ENCODE results near the gene TMC5. TPM values are rescaled to one million over a fixed set of nuclear protein-coding genes. Genes with fewer than 3 reads are reported as not detected.

The TMC5 gene
- total and polyA plus RNA-seq, 2 experiments from 2014 or later = 2.3 to 4.8 TPM

DNA sequence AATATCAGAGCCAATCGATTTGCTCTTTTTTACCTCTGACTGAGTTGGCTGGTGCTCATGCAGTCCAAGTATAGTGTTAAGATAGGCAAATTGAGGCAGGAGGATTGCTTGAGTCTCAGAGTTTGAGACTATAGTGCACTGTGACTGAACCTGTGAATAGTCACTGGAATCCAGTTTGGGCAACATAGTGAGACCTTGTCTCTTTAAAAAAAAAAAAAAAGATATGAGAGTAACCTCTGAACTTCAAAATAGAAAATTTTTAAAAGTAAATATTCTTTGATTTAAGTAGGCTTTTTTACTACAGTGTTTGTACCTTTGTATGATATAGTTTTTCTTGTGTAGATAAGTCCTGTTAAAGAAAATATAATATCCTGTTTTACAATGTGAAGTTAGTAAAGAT is 109.5 kb downstream of the TMC5 start (continued):
- TF ChIP-seq EZH2 (IDR thresholded peaks at IDR 0.05; ENCODE audit: low read depth, unreplicated experiment) = no peak
- no peak for TF ChIP-seq EZH2phosphoT487 (IDR thresholded peaks at IDR 0.05; ENCODE audit: unreplicated experiment)
- TF ChIP-seq, protein P1, sequence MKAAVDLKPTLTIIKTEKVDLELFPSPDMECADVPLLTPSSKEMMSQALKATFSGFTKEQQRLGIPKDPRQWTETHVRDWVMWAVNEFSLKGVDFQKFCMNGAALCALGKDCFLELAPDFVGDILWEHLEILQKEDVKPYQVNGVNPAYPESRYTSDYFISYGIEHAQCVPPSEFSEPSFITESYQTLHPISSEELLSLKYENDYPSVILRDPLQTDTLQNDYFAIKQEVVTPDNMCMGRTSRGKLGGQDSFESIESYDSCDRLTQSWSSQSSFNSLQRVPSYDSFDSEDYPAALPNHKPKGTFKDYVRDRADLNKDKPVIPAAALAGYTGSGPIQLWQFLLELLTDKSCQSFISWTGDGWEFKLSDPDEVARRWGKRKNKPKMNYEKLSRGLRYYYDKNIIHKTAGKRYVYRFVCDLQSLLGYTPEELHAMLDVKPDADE (IDR thresholded peaks at IDR 0.05) = no peak
- TF ChIP-seq POLR2AphosphoS5 (IDR thresholded peaks at IDR 0.05; ENCODE audit: low read depth) = no peak
- no peak for TF ChIP-seq STAT1 (IDR thresholded peaks at IDR 0.05; ENCODE audit: unreplicated experiment)
- TF ChIP-seq NANOG (IDR thresholded peaks at IDR 0.05; ENCODE audit: borderline replicate concordance) = no peak

DNA sequence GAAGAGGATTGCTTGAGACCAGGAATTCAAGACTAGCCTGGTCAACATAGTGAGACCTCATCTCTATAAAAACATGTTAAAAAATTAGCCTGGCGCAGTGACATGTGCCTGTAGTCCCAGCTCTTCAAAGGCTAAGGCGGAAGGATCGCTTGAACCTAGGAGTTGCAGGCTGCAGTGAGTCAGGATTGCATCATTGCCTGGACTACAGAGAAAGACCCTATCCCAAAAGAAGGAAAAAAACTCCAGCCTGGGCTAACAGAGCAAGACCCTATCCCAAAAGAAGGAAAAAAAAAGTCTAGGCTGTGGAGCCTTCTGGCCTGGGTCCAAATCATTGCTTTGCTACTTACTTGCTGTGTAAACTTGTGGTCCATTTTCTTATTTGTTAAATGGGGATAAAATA is 111.0 kb downstream of the TMC5 start:
- no peak for ATAC-seq
- H3K4me1 ChIP-seq (ENCODE audit: insufficient read depth) = peaks cover 15% of the 10 kb centered on the region
- H3K27ac ChIP-seq (ENCODE audit: low read depth) = no peak overlapping the region
- H3K4me1 Mint-ChIP-seq = peaks cover 16% of the 10 kb centered on the region
- H3K4me3 Mint-ChIP-seq = no peak overlapping the region
- no peaks in the 10 kb centered on the region for H3K9me2 ChIP-seq (ENCODE audit: insufficient read depth)
- peaks cover 24% of the 10 kb centered on the region for H3K79me2 ChIP-seq (replicated peaks; ENCODE audit: insufficient read depth)
- peaks cover 7% of the 10 kb centered on the region; the same call in 1 of the 2 replicates for H3K36me3 ChIP-seq (ENCODE audit: insufficient read depth)
- no peak overlapping the region for H2AFZ ChIP-seq
- H3K4me2 ChIP-seq = no peak overlapping the region
- H3K4me3 ChIP-seq = no peak overlapping the region
- H3K36me3 Mint-ChIP-seq (ENCODE audit: low read depth) = peaks cover 20% of the 10 kb centered on the region; the same call in 2 of the 3 replicates
- no peaks in the 10 kb centered on the region for H3K9me3 Mint-ChIP-seq
- H3F3A ChIP-seq (replicated peaks; ENCODE audit: low read depth) = no peaks in the 10 kb centered on the region
- DNase-seq (ENCODE audit: low spot score) = no peak
- no peaks in the 10 kb centered on the region for H4K20me1 ChIP-seq (replicated peaks; ENCODE audit: insufficient read depth)
- peaks cover 3% of the 10 kb centered on the region for H3K27me3 Mint-ChIP-seq (ENCODE audit: insufficient read depth, low read depth, poor library complexity)
- H3K27ac Mint-ChIP-seq = no peak overlapping the region
- H3K27me3 ChIP-seq (ENCODE audit: insufficient read depth) = no peaks in the 10 kb centered on the region
- TF ChIP-seq STAT1 (IDR thresholded peaks at IDR 0.05; ENCODE audit: unreplicated experiment) (no peak), CREB1 (CRISPR knock-in tag; IDR thresholded peaks at IDR 0.05; ENCODE audit: low read depth) (no peak), NANOG (IDR thresholded peaks at IDR 0.05; ENCODE audit: borderline replicate concordance) (no peak), ZNF114 (CRISPR knock-in tag; IDR thresholded peaks at IDR 0.05) (no peak), REST (IDR thresholded peaks at IDR 0.05; ENCODE audit: unreplicated experiment) (no peak), EZH2 (IDR thresholded peaks at IDR 0.05; ENCODE audit: low read depth, unreplicated experiment) (no peak), EZH2phosphoT487 (IDR thresholded peaks at IDR 0.05; ENCODE audit: unreplicated experiment) (no peak)
- TF ChIP-seq, protein P1 (IDR thresholded peaks at IDR 0.05) = no peak
- TF ChIP-seq, protein P2, sequence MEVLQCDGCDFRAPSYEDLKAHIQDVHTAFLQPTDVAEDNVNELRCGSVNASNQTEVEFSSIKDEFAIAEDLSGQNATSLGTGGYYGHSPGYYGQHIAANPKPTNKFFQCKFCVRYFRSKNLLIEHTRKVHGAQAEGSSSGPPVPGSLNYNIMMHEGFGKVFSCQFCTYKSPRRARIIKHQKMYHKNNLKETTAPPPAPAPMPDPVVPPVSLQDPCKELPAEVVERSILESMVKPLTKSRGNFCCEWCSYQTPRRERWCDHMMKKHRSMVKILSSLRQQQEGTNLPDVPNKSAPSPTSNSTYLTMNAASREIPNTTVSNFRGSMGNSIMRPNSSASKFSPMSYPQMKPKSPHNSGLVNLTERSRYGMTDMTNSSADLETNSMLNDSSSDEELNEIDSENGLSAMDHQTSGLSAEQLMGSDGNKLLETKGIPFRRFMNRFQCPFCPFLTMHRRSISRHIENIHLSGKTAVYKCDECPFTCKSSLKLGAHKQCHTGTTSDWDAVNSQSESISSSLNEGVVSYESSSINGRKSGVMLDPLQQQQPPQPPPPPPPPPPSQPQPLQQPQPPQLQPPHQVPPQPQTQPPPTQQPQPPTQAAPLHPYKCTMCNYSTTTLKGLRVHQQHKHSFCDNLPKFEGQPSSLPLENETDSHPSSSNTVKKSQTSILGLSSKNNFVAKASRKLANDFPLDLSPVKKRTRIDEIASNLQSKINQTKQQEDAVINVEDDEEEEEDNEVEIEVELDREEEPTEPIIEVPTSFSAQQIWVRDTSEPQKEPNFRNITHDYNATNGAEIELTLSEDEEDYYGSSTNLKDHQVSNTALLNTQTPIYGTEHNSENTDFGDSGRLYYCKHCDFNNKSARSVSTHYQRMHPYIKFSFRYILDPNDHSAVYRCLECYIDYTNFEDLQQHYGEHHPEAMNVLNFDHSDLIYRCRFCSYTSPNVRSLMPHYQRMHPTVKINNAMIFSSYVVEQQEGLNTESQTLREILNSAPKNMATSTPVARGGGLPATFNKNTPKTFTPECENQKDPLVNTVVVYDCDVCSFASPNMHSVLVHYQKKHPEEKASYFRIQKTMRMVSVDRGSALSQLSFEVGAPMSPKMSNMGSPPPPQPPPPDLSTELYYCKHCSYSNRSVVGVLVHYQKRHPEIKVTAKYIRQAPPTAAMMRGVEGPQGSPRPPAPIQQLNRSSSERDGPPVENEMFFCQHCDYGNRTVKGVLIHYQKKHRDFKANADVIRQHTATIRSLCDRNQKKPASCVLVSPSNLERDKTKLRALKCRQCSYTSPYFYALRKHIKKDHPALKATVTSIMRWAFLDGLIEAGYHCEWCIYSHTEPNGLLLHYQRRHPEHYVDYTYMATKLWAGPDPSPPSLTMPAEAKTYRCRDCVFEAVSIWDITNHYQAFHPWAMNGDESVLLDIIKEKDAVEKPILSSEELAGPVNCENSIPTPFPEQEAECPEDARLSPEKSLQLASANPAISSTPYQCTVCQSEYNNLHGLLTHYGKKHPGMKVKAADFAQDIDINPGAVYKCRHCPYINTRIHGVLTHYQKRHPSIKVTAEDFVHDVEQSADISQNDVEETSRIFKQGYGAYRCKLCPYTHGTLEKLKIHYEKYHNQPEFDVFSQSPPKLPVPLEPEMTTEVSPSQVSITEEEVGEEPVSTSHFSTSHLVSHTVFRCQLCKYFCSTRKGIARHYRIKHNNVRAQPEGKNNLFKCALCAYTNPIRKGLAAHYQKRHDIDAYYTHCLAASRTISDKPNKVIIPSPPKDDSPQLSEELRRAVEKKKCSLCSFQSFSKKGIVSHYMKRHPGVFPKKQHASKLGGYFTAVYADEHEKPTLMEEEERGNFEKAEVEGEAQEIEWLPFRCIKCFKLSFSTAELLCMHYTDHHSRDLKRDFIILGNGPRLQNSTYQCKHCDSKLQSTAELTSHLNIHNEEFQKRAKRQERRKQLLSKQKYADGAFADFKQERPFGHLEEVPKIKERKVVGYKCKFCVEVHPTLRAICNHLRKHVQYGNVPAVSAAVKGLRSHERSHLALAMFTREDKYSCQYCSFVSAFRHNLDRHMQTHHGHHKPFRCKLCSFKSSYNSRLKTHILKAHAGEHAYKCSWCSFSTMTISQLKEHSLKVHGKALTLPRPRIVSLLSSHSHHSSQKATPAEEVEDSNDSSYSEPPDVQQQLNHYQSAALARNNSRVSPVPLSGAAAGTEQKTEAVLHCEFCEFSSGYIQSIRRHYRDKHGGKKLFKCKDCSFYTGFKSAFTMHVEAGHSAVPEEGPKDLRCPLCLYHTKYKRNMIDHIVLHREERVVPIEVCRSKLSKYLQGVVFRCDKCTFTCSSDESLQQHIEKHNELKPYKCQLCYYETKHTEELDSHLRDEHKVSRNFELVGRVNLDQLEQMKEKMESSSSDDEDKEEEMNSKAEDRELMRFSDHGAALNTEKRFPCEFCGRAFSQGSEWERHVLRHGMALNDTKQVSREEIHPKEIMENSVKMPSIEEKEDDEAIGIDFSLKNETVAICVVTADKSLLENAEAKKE (CRISPR knock-in tag; IDR thresholded peaks at IDR 0.05) = no peak
- TF ChIP-seq, protein P3, sequence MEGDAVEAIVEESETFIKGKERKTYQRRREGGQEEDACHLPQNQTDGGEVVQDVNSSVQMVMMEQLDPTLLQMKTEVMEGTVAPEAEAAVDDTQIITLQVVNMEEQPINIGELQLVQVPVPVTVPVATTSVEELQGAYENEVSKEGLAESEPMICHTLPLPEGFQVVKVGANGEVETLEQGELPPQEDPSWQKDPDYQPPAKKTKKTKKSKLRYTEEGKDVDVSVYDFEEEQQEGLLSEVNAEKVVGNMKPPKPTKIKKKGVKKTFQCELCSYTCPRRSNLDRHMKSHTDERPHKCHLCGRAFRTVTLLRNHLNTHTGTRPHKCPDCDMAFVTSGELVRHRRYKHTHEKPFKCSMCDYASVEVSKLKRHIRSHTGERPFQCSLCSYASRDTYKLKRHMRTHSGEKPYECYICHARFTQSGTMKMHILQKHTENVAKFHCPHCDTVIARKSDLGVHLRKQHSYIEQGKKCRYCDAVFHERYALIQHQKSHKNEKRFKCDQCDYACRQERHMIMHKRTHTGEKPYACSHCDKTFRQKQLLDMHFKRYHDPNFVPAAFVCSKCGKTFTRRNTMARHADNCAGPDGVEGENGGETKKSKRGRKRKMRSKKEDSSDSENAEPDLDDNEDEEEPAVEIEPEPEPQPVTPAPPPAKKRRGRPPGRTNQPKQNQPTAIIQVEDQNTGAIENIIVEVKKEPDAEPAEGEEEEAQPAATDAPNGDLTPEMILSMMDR (conservative IDR thresholded peaks at IDR 0.05; ENCODE audit: low read depth in 2 of 2) = no peak
